NCI-H2196 treated with DMSO at 0.1 percent for 48 hours (cell line): Measurements from ENCODE around the gene LRRC72.
A peak's percentile ranks its signal among the peaks of the same experiment; 100 is the strongest.
"Not testable (repeated sequence)": the region's sequence is repeated elsewhere in the genome, so short reads cannot be mapped to it uniquely, and the experiment has no call there.

Experiments used
- DNase-seq: peaks from one replicate; lab custom pipeline; 2025; ENCODE audit not compliant: unreplicated experiment; lab: John Stamatoyannopoulos, UW

Gene LRRC72

DNA sequence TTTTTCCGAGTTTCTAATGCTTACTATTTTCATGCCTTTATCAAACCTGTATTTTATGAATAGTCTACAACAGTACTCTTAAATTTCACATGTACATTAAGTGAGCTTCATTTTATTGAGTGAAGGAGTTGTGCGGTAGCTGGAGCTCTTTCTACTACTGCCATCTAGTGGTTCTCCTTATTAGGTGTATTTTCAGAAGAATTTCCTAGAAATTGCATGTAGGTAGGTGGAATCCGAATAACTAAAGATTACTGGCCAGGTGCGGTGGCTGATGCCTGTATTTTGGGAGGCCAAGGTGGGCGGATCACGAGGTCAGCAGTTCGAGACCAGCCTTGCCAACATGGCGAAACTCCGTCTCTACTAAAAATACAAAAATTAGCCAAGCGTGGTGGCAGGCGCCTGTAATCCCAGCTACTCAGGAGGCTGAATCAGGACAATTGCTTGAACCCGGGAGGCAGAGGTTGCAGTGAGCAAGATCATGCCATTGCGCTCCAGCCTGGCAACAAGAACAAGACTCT is 38.3 kb downstream of the LRRC72 start:
- peak; percentile 45 for DNase-seq

DNA sequence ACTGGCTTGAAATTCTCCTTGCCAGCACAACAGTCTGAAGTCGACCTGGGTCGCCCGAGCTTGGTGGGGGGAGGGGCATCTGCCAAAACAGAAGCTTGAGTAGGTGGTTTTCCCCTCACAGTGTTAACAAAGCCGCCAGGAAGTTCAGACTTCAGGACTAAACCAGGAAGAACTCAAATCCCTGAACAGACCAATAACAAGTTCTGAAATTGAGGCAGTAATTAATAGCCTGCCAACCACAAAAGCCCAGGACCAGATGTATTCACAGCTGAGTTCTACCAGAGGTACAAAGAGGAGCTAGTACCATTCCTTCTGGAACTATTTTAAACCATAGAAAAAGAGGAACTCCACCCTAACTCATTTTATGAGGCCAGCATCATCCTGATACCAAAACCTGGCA is 45.3 kb downstream of the LRRC72 start:
- DNase-seq, result no peak

DNA sequence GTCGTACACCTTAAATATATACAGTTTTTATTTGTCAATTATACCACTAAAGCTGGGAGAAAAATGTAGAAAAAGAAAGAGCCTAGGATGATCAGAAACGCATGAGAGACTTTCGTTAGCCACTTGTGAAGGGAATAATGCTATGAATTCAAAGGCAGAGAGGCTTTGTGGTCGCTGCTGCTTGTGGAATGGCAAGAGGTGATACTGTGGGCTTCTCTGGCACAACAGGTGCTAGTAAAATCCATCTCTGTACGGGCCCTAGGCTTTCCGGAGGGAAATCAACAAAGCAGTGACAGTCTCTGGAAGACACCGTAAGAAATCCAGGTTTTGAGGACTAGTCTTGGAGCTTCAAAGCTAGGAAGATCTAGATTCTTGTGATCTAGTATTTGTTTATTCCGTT is 52.6 kb downstream of the LRRC72 start:
- no peak for DNase-seq

DNA sequence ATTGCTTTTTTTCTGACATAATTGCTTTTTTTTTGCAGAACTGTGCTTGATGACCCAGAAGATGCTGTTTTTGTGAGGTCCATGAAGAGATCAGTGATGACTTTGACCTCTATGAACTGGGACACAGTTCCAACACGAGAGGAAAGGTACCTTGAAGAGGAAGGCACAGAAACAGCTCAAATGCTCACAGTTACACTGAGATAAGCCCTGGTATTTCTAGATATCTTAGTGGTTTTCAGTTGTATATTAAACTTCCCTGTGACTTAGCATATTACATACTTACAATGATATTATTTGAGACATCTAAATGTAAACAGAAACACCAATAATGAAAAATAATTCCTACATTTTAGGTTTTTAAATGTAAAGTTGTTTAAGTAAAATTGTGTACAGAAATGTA is 54.7 kb downstream of the LRRC72 start:
- no peak for DNase-seq

DNA sequence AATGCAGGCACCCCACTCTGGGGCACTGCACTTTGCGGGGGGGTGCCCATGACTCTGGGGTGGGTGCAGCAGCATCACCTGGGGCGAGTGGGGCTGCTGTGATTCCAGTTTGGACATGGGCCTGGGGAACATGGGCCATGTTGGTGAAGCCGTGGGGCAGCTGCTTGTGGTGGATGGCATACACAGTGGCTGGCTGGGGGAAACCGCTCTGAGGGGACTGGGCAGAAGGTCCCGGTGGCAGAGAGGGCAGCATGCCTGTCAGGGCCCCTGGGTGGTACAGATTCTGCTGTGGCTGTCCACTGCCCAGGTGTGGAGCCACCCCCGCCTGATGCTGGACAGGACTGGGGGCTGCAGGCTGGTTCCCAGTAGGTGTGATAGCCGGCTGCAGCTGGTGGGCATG is 57.2 kb downstream of the LRRC72 start:
- no peak for DNase-seq

DNA sequence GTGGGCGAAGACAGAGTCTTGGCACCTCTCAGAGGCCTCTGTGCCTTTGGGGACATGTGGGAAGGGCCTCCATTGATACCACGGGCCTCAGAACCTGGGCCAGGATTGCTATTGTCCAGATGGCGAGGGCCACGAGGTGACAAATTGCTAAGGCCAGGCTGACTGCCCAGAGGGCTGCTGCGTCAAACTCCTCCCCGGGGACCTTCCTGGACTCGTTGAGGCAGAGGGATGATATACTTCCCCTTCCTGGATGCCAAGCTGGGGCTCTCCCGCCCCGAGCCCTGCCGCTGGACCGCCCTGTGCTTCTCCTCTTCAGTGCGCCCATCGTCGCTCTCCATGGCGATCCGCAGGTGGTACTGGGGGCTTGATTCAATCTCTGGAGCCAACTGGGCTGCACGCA is 58.9 kb downstream of the LRRC72 start:
- no peak for DNase-seq

DNA sequence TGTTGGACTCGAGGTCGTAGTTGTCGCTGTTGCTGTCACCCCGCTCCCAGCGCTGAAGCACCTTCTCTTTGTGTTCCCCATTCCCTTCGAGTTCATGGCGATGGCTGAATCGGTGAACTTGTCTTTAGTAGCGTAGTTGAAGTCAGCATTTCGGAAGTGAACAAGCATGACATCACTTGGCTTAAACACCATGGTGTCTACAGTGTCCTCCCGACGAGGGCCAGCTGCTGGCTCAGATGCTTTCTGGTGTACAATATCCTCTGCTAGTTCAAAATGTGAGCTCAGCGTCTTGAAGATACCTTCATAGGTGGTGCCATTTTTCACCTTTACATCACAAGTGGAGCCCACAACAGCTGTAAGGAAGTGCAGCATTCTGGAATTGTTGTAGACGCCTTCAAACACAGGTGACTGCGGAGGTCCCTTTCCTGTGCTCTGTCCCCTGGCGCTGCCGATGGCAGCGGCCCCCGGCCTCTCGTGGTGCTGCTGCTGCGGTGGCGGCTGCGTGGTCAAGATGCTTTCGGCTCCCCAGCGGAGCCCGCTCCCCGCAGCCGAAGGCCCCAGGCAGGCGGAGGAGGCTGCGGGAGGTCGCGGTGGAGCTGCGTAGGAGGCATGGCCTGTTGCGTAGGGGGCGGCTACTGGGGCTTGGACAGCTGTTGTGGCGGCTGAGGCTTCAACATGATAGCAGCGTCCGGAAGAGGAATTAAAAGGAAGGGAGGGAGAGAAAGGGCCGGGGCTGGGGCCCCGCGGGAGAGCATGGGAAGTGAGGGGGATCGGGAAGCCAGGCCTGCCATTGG is 59.7 kb downstream of the LRRC72 start:
- DNase-seq, result no peak

DNA sequence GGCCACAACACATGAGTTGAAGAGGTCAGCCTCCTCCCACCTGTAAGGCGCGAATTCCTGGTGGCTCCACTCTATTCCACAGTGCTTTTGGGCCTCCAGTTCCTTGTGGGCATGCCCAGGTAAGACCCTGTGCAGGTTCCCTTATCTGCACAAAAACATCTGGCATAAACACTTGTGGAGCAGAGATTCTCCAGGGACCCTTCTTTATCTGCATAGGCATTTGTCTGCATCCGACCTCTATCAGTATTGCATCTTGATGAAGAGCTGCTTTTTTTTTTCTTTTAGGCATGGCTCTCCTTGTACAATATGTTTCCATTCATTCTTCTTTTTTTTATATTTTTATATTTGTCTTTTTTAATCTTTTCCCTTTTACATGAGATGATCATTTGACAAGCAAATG is 60.5 kb downstream of the LRRC72 start:
- DNase-seq, result no peak

DNA sequence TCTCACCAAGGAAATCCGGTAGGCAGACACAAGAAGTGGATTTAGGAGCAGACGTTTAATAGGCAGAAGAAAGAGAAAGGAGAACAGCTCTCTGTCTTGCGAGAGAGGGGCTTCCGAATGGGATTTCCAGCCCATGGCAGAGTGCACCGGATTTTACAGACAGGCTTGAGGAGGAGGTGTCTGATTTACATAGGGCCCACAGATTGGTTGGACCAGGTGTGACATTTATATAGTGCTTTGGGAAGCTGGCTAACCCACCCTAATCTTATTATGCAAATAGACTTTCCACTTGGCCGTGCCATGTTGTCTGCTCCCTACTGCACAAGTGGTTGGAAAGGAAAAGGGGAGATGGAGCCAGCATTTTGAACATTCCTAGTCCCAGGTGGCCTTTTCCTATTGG is 61.2 kb downstream of the LRRC72 start:
- DNase-seq, result no peak

DNA sequence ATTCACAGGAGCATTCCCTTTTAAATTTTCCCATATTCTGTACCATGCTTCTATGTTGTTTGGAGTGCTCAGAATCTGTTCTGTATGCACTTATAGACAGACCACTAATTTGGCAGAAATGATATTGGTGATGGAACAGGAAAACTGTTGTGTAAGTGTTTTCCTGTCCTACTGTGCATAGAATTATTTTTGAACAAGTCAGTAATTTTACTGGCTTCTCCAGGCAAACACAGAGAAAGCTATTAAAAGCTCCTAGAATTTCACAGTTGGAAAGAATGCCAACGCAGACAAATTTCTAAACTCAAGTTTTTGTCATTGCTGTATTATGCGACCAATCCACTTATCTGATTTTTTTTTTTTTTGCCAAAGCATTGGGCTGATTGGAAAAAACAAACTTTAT is 63.3 kb downstream of the LRRC72 start:
- DNase-seq, result no peak

DNA sequence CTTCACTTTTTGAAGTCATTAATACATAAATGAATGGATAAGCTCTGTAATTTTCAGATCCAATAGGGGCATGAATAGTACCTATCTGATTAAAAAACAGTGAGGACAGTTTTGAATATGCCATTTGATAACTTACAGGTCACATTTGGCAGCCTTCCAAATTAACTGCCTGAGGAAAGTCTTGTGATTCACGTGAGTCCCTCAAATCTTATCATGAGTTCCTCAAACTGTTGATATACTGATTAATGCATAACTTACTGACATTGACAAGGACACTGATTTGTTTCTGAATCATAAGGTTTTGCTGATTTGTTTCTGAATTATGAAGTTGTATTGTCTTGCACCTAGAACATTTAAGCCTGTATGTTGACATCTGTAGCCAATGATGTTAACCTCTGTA is 63.8 kb downstream of the LRRC72 start:
- DNase-seq, result no peak

DNA sequence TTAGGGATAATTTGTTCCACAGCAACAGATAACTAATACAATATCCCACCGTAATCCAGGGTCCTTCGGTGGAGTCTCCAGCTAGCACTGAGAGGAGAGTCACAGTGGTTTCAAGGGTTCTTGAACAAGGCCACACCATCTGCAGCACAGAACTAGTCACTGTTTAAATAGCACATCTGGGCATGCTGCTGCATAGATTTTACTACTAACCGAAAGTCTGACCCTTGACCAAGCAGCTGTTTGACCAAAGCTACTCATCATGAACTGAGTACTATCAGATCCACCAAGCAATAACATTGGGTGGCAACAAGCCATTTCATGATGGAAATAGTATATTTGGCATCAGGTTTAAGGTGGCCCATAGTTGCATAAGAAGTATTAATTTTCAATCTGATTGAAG is 65.8 kb downstream of the LRRC72 start:
- no peak for DNase-seq

DNA sequence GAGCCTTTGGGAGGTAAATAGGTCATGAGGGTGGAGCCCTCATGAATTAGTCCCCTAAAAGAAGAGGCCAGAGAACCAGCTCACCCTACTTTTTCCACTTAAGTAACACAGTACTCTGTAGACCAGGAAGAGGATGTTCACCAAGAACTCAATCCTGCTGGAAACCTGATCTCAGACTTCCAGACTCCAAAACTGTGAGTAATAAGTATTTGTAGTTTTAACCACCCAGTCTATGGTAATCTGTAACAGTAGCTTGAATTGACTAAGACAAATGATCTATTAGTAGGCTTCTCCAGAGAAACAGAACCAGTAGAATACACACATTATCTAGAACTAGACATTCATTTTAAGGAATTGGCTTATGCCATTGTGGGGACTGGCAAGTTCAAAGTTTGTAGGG is 67.4 kb downstream of the LRRC72 start:
- no peak for DNase-seq

DNA sequence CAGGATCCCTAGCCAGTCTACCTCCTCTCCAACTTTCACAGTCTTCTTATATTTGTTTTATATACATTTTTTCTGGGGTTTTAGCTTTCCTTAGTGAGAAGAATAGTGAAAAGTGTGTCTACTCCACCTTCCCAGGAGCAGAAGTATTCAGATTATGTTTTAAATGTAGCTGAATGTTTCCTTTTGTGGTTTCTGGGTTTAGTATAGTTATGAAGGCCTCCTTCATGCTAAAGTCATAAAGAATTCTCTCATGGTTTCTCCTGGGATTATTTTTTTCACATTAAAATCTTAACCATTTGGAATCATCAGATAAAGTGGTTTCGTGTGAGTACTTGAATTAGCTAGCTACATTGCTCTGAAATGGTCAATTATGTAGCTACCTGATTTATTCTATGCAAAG is 68.1 kb downstream of the LRRC72 start:
- DNase-seq, result no peak

DNA sequence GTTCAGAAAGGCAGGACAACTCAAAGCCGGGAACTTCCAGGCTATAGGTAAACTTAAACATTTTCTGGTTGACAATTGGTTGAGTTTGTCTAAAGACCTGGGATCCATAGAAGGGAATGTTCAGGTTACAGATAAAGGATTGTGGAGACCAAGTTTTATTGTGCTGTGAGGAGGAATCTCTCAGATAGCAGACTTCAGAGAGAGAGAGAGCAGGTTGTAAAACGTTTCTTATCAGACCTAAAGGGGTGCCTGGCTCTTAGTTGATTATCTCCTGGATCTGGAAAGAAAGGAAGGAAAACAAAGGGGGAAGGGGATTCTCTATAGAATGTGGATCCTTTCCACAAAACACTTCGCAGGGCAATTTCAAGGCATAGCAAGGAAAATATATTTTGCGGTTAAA is 69.0 kb downstream of the LRRC72 start:
- DNase-seq, result not testable (repeated sequence)

DNA sequence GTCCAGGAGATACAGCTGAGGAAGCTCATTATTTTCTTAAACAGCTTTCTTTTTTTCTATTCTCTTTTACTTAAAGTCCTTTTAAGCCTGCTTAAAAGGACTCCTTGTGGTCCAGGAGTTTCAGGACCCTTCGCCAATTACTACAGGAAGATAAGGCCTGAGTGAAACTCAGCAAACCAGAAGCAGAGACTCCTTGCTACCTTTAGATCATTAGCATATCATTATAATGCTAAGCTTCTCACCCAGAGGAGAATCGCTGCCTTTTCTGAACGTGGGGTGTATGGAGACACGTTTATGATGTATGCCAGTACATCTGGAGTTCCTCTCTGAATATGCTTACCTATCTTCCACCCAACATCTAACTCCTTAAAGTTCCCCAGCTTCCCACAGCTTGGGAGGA is 71.4 kb downstream of the LRRC72 start:
- DNase-seq, result no peak

DNA sequence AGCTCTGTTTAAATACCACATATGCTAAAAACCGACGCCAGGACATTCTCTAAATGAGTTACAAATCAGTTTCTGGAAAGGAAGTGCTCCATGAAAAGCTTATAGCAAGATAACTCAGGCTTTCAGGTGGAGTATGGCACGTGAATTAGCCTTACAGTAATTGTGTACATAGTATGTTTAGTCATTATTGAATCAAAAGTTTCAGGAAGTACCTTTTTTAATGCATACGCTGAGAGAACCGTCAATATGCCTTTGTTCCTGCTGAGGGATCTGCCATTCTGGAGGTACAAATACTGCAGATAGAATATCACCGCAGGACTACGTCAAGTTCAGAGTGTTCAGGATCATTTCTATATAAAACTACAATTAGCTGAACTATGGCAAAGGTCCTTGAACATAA is 73.2 kb downstream of the LRRC72 start:
- no peak for DNase-seq

DNA sequence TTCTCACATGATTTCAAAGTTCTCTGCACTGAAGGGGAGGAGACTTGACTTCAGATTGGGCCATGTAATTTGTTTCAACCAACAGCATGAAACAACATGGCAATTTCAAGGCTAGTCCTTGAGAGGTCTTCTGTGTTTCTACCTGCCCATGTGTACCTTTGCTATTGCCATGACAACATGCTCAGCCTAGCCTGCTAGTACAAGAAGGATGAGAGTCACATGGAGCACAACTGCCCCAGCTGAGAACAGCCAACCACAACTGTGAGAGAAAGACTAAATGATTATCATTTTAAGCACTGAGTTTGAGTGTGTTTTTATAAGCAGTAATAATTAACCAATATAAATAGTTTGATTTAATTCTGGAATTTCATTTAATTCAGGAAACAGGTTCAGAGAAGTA is 77.0 kb downstream of the LRRC72 start:
- DNase-seq, result no peak

DNA sequence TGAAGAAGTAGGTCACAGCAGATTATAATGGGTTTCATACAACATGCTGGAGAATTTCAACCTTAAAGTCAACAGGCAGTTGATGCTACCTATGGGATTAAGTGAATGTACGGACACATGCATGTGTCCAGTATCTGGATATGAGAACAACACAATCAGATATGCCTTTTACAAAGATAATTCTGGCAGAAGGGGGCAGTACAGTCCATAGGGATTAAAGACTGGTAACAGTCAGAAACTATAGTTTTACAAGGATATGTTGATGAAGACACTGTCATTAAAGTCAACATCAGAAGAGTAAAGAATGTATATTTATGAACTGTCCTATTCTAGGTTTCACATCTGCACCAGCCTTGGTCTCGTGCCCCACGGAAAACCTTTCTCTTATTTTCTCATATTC is 77.4 kb downstream of the LRRC72 start:
- DNase-seq, result no peak

DNA sequence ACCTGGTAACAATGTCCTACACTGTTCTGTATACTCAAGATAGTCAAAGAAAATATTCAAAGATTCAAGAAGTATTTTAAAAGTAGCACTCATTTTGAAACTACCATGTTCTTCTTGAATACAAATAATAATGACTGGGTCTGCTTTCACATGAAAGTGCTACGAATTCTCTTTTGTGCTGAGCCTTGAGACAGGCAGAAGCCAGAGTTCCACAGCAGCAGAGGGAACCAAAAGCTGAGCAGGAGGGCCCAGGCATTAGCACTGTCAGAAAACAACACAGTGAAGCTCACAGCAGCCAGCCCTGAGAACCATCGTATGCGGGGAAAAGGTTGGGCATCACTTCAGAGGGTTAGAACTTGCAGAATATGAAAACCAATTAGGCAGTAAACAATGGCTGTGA is 80.1 kb downstream of the LRRC72 start:
- no peak for DNase-seq

DNA sequence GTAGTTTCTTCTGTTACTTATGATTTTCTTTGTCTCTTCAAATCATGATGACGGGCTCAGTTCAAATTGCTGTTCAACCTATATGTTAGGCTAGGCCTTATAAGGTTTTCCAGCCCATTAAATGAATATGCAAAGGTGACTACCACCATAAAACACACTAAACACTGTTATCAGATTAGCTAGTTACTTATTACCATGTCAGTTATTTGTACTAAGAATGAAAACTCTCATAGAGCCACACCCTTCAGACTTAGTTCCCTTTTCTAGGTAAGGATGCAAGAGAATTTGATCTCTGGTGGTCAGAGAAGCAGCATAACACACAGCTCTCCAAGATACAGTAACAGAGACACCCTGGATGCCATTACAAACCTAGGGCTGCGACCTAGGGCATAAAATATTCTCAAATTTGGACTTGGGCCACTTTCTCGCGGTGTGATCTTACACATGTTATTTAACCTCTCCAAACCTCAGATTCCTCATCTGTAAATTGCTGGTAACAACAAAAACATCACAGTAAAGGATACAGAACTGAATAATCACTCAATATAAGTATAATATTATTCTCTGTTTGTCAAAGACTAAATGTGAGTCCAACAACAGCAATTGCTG is 83.3 kb downstream of the LRRC72 start:
- DNase-seq, result no peak

DNA sequence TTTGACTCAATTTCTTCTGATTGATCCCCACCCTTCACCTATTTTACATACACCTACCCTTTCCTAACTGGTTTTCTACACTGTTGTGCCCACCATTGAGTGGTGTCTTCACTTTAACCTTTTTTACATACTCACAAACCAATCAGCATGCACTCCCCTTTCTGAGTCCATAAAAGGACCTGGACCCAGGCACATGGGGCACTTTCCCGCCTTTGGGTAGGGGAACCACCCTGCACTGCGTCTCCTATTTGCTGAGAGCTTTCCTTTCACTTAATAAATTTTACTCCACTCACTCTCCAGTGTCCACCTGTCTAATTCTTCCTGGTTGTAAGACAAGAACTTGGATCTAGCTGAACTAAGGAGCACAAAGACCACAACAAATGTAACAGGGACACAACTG is 85.1 kb downstream of the LRRC72 start:
- DNase-seq, result no peak

DNA sequence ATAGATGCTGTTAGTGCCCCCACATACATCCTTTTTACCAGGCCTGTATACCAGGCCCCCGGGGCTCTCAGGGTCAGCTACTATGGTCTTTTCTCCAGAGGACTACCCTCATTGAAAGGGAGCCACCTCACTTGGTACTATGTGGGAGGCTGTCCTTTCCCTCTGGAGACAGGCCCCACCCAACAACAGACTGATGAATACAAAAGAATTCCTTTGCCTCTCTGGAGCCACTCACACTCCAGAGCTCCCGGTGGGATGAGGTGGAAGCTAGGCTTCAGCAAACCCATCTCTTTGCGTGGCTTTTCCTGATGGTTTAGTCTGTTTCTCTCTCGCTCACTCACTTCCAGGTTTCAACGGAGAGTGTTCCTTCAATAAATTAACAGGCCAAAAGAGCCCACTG is 88.6 kb downstream of the LRRC72 start:
- no peak for DNase-seq
